Gastrocnemius medialis (tissue), 4 donors: ENCODE data around the gene FOXL1. TPM values are rescaled to one million over a fixed set of nuclear protein-coding genes. Genes with fewer than 3 reads are reported as not detected.

Source experiments
- ATAC-seq, 2 donors: fragments of 150-250 bp; one replicate each; pipeline ENCODE4 v1.9.1; 2016
- DNase-seq, 2 donors: peaks; one replicate each; pipeline ENCODE4 v3.0.0-alpha.2; 2019
- H3K27ac ChIP-seq, 4 donors: fragments of 200-600 bp; sonication (generic); 1 replicate in 1 of 4; 2 replicates in 3 of 4; pipeline ENCODE4 v1.5.1; 2016 to 2018; ENCODE audit warnings: mild to moderate bottlenecking in 2 of 4, moderate library complexity in 1 of 4
- H3K27me3 ChIP-seq, 3 donors: fragments of 200-600 bp; sonication (generic) in 2 of 3; 1 replicate in 1 of 3; 2 replicates in 2 of 3; pipeline versions ENCODE4 v1.5.1 to v1.6.0; 2016 to 2019; ENCODE audit warnings: mild to moderate bottlenecking in 1 of 3, moderate library complexity in 1 of 3
- H3K36me3 ChIP-seq, 2 donors: fragments of 200-600 bp; sonication (generic) in 1 of 2; one replicate each; pipeline ENCODE4 v1.5.1; 2017 to 2018
- H3K4me1 ChIP-seq, 2 donors: fragments of 200-600 bp; sonication (generic) in 1 of 2; one replicate each; pipeline ENCODE4 v1.5.1; 2016 to 2017; ENCODE audit warnings: mild to moderate bottlenecking in 2 of 2
- H3K4me3 ChIP-seq, 4 donors: fragments of 200-600 bp; sonication (generic) in 3 of 4; 1 replicate in 1 of 4; 2 replicates in 3 of 4; pipeline ENCODE4 v1.5.1; 2016 to 2019; ENCODE audit warnings: mild to moderate bottlenecking in 2 of 4
- H3K9me3 ChIP-seq, 3 donors: fragments of 200-600 bp; sonication (generic) in 2 of 3; 1 replicate in 1 of 3; 2 replicates in 2 of 3; pipeline ENCODE4 v1.5.1; 2016 to 2019
- POLR2A ChIP-seq, 2 donors: fragments of 450-650 bp; IDR thresholded peaks; one replicate each; pipeline ENCODE4 v1.6.1; 2017; ENCODE audit warnings: antibody characterized with exemption in 2 of 2, mild to moderate bottlenecking in 2 of 2, moderate library complexity in 2 of 2
- in situ Hi-C, 4 donors: fragments of 200-750 bp; cut with MboI; loops; one replicate each; pipeline versions ENCODE4 v1.15.0 to v1.8.0; 2017; ENCODE audit warnings: low sequenced_read_pairs in 4 of 4
- intact Hi-C: fragments of 100-400 bp; cut with DNase I; formaldehyde crosslinking; loops from one replicate; pipeline ENCODE4 v1.15.1; 2023; ENCODE audit warnings: low total_unique reads
- total RNA-seq, 4 donors: library from RNA; depleted of rRNA; stranded (reverse); fragments of >200 nt; gene quantifications; one replicate each; pipeline versions ENCODE4 v1.1.0 to v1.2.3, GENCODE V29; 2016
- TF ChIP-seq, protein P1 (sequence below), 5 experiments: fragments of 450-650 bp in 3 of 5; fragments of 200-600 bp in 2 of 5; sonication (generic) in 2 of 5; IDR thresholded peaks in 4 of 5; conservative IDR thresholded peaks in 1 of 5; 1 replicate in 4 of 5; 2 replicates in 1 of 5; pipeline ENCODE4 v1.5.1; 2016 to 2019; ENCODE audit warnings: antibody characterized with exemption in 5 of 5, mild to moderate bottlenecking in 3 of 5, moderate library complexity in 3 of 5

Gene FOXL1
- total RNA-seq, 4 donors from 2014 or later: 2.0 to 5.9 (median 3.3) TPM

DNA sequence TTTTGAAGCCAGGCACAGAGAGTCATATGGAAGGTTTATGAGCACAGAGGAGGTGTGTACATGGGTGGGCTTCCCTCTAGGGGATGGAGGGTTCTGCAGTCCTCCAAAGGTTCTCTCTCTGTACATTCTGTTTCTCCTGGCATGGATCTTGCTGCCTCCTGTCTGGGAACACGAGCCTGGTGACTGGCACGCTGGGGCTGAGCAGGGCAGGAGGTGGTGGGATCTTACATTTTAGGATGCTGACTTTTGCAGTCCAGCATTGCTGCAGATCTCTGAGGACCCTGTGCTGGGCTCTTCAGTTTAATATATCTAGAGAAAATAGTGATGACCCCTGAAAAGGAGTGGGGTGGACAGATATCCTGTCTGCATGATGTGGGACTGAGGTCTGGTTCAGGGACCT, 23.0 kb downstream of the FOXL1 start:
- in situ Hi-C loops (no loop called here), intact Hi-C loops (no loop called here)
- Histone ChIP-seq H3K4me3 (no peak overlapping the region), H3K27me3 (no peaks in the 10 kb centered on the region), H3K27ac (no peak overlapping the region), H3K9me3 (no peaks in the 10 kb centered on the region), H3K4me1 (no peaks in the 10 kb centered on the region), H3K36me3 (no peaks in the 10 kb centered on the region)
- ATAC-seq (no peak), DNase-seq (no peak)
- TF ChIP-seq, protein P1, sequence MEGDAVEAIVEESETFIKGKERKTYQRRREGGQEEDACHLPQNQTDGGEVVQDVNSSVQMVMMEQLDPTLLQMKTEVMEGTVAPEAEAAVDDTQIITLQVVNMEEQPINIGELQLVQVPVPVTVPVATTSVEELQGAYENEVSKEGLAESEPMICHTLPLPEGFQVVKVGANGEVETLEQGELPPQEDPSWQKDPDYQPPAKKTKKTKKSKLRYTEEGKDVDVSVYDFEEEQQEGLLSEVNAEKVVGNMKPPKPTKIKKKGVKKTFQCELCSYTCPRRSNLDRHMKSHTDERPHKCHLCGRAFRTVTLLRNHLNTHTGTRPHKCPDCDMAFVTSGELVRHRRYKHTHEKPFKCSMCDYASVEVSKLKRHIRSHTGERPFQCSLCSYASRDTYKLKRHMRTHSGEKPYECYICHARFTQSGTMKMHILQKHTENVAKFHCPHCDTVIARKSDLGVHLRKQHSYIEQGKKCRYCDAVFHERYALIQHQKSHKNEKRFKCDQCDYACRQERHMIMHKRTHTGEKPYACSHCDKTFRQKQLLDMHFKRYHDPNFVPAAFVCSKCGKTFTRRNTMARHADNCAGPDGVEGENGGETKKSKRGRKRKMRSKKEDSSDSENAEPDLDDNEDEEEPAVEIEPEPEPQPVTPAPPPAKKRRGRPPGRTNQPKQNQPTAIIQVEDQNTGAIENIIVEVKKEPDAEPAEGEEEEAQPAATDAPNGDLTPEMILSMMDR (IDR thresholded peaks at IDR 0.05 in 4 of 5, conservative IDR thresholded peaks at IDR 0.05 in 1 of 5): no peak

DNA sequence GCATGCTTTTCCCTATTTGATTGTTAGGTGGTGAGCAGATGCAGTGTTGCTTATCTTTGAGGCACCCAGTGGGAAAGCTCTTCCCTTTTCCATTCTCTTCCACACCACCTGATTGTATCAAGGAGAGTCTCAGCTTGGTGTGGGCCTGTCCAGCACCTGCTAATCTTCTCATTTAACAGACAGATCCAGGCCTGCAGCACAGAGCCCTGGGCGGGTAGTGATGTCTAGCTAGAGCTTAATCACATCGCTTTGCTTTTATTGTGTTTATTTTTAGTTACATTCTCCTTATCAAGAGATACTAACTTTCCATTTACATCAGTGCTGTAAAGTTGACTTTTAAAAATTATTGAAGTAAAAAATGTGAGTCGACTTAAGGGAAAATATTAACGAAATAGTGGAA, 24.2 kb downstream of the FOXL1 start:
- no peaks in the 10 kb centered on the region for H3K27me3 ChIP-seq
- H3K9me3 ChIP-seq: no peaks in the 10 kb centered on the region
- ATAC-seq (no peak), DNase-seq (no peak)
- H3K27ac ChIP-seq: no peak overlapping the region
- no peaks in the 10 kb centered on the region for H3K4me1 ChIP-seq
- H3K36me3 ChIP-seq: no peaks in the 10 kb centered on the region
- TF ChIP-seq, protein P1 (IDR thresholded peaks at IDR 0.05 in 4 of 5, conservative IDR thresholded peaks at IDR 0.05 in 1 of 5): no peak
- no peak for TF ChIP-seq POLR2A (IDR thresholded peaks at IDR 0.05)
- in situ Hi-C loops (no loop called here), intact Hi-C loops (no loop called here)
- H3K4me3 ChIP-seq: no peak overlapping the region

DNA sequence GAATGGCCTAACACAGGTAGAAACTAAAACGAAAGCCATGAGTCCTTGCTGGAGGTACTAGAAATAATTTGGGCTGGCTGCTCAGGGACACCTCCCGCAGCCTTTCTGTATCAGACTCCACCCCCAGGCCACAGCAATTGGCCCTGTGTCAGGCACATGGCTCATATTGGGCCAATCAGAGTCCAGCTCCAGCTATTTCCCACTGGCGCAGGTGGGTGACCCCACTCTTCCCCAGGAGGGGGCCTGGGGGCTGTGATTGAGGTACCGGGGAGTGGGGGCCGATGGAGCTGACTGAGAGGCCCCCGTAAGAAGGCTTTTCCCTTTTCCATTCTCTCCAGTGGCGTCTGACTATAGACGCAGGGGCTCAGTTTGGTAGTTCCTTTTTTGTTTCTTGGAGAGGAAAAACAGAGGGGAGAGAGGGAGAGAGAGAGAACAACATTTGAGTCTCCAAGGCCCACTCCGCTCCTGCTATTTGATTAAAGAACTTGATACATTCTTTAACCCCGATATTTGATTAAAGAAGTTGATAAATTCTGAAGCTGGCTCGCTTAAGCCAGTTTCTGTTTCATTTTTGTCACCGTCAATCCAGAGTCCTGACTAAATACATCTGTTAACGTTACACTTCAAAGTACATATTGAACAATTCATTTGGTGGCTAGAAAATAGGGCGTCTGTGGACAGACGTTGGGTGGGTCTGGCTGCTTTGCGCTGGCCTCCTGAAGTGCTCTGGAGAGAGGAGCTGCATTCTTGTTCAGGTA, 26.3 kb downstream of the FOXL1 start:
- intact Hi-C loops (no loop called here), in situ Hi-C loops (no loop called here)
- H3K27me3 ChIP-seq: no peaks in the 10 kb centered on the region
- H3K27ac ChIP-seq: no peak overlapping the region
- DNase-seq: no peak
- no peaks in the 10 kb centered on the region for H3K9me3 ChIP-seq
- no peak overlapping the region for H3K4me3 ChIP-seq
- no peak for ATAC-seq
- H3K4me1 ChIP-seq: peaks cover 13 to 20% of the 10 kb centered on the region in 2 donors
- no peak for TF ChIP-seq POLR2A (IDR thresholded peaks at IDR 0.05)
- TF ChIP-seq, protein P1 (IDR thresholded peaks at IDR 0.05 in 4 of 5, conservative IDR thresholded peaks at IDR 0.05 in 1 of 5): no peak
- H3K36me3 ChIP-seq: no peaks in the 10 kb centered on the region

DNA sequence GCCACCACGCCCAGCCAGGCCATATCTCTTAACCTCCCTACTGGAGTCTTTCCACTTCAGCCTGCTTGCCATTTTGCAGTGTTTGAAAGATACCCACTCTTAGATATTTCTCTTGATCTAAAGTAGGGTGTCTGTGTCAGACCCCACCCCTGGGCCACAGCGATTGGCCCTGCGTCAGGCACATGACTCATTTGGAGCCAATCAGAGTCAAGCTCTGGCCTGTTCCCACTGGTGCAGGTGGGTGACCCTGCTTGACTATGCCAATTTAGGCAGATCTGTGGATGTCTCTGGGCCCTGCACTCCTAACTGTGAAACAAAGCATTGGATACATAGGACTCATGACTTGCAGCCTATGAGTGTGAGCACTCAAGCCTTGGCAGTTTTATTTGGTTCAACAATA, 27.6 kb downstream of the FOXL1 start:
- intact Hi-C loops (no loop called here), in situ Hi-C loops (no loop called here)
- Histone ChIP-seq H3K27me3 (no peaks in the 10 kb centered on the region), H3K27ac (no peak overlapping the region), H3K36me3 (no peaks in the 10 kb centered on the region), H3K4me1 (peaks cover 13 to 20% of the 10 kb centered on the region in 2 donors), H3K4me3 (no peak overlapping the region), H3K9me3 (no peaks in the 10 kb centered on the region)
- ATAC-seq (no peak), DNase-seq (no peak)
- TF ChIP-seq POLR2A (IDR thresholded peaks at IDR 0.05): no peak
- TF ChIP-seq, protein P1 (IDR thresholded peaks at IDR 0.05 in 4 of 5, conservative IDR thresholded peaks at IDR 0.05 in 1 of 5): no peak
